HepG2 (cell line): ENCODE results near the gene HMCN2. TPM values are rescaled to one million over a fixed set of nuclear protein-coding genes. Genes with fewer than 3 reads are reported as not detected.

ENCODE experiments used
- AGO2 ChIP-seq: fragments of 200-400 bp; formaldehyde crosslinking; optimal IDR thresholded peaks from 2 replicates; pipeline ENCODE3; 2017; ENCODE audit warnings: mild to moderate bottlenecking, low read depth, low read length, moderate library complexity
- ARID2 ChIP-seq: sonication (generic); formaldehyde crosslinking; IDR thresholded peaks from 2 replicates; pipeline ENCODE4 v1.8.1; 2022; ENCODE audit warnings: mild to moderate bottlenecking, missing genetic modification reagents, borderline replicate concordance
- CCAR2 ChIP-seq: fragments of 200-400 bp; formaldehyde crosslinking; optimal IDR thresholded peaks from 2 replicates; pipeline ENCODE3; 2018; ENCODE audit warnings: low read depth, mild to moderate bottlenecking, low read length, moderate library complexity
- CENPX ChIP-seq: sonication (generic); formaldehyde crosslinking; IDR thresholded peaks from 2 replicates; pipeline ENCODE4 v1.9.0; 2021; ENCODE audit warnings: mild to moderate bottlenecking, missing genetic modification reagents, moderate library complexity
- GZF1 ChIP-seq: sonication (generic); formaldehyde crosslinking; IDR thresholded peaks from 2 replicates; pipeline ENCODE4 v1.5.1; 2020; ENCODE audit warnings: mild to moderate bottlenecking, missing genetic modification reagents
- HDAC2 ChIP-seq: sonication (generic); formaldehyde crosslinking; IDR thresholded peaks from 2 replicates; pipeline ENCODE4 v1.4.0; 2020; ENCODE audit warnings: missing genetic modification reagents
- HOXA7 ChIP-seq: sonication (generic); formaldehyde crosslinking; IDR thresholded peaks from 2 replicates; pipeline ENCODE4 v1.8.1; 2022; ENCODE audit warnings: mild to moderate bottlenecking, missing genetic modification reagents, moderate library complexity
- MED1 ChIP-seq: sonication (generic); formaldehyde crosslinking; IDR thresholded peaks from 2 replicates; pipeline ENCODE4 v1.4.0; 2020; ENCODE audit warnings: missing genetic modification reagents
- PAX8 ChIP-seq: sonication (generic); formaldehyde crosslinking; IDR thresholded peaks from 2 replicates; pipeline ENCODE4 v1.8.0; 2022; ENCODE audit warnings: mild to moderate bottlenecking, missing genetic modification reagents, borderline replicate concordance
- SNAPC2 ChIP-seq: sonication (generic); formaldehyde crosslinking; IDR thresholded peaks from 2 replicates; pipeline ENCODE4 v1.8.1; 2022; ENCODE audit warnings: mild to moderate bottlenecking, missing genetic modification reagents
- TCF12 ChIP-seq, 2 experiments: fragments of 450-650 bp in 1 of 2; sonication (generic) in 1 of 2; formaldehyde crosslinking in 1 of 2; IDR thresholded peaks; 2 replicates each; pipeline versions ENCODE4 v1.6.1 to v1.8.0; 2017 to 2022; ENCODE audit warnings: antibody characterized with exemption in 1 of 2, mild to moderate bottlenecking in 1 of 2, missing genetic modification reagents in 1 of 2, moderate library complexity in 1 of 2
- ZBTB14 ChIP-seq: sonication (generic); formaldehyde crosslinking; IDR thresholded peaks from 2 replicates; pipeline ENCODE4 v1.4.0; 2020; ENCODE audit warnings: missing genetic modification reagents
- ZBTB20 ChIP-seq: sonication (generic); formaldehyde crosslinking; IDR thresholded peaks from 2 replicates; pipeline ENCODE4 v1.8.1; 2023; ENCODE audit warnings: missing genetic modification reagents, low read depth, mild to moderate bottlenecking, borderline replicate concordance
- ZNF143 ChIP-seq: sonication (generic); formaldehyde crosslinking; IDR thresholded peaks from 2 replicates; pipeline ENCODE4 v1.4.0; 2020; ENCODE audit warnings: missing genetic modification reagents
- ZNF468 ChIP-seq: sonication (generic); formaldehyde crosslinking; IDR thresholded peaks from 2 replicates; pipeline ENCODE4 v1.8.0; 2022; ENCODE audit warnings: mild to moderate bottlenecking, moderate library complexity, missing genetic modification reagents
- polyA plus RNA-seq, 8 experiments: library from polyadenylated mRNA; depleted of rRNA in 3 of 8; stranded (reverse) in 7 of 8; unstranded in 1 of 8; fragments of >200 nt; fragmentation: Illumina TruSeq in 4 of 8; extraction: Trizol in 4 of 8; gene quantifications; 2 replicates each; pipeline versions ENCODE4 v1.2.1 to v1.2.3, GENCODE V29; 2011 to 2016; ENCODE audit warnings: low read depth in 4 of 8, missing spikeins in 1 of 8, mixed read lengths in 1 of 8; ENCODE audit not compliant: insufficient read depth in 1 of 8
- total RNA-seq, 5 experiments: library from RNA; depleted of rRNA; stranded (reverse); fragments of >200 nt; fragmentation: Illumina TruSeq; extraction: Trizol; gene quantifications; 2 replicates each; pipeline ENCODE4 v1.2.3, GENCODE V29; 2016; ENCODE audit warnings: low read depth in 1 of 5
- TF ChIP-seq, protein P1 (sequence below): sonication (generic); formaldehyde crosslinking; IDR thresholded peaks from 2 replicates; pipeline ENCODE4 v1.4.0; 2020; ENCODE audit warnings: missing genetic modification reagents
- TF ChIP-seq, protein P2 (sequence below): sonication (generic); formaldehyde crosslinking; IDR thresholded peaks from 2 replicates; pipeline ENCODE4 v1.8.1; 2023; ENCODE audit warnings: mild to moderate bottlenecking, missing genetic modification reagents
- TF ChIP-seq, protein P3 (sequence below): IDR thresholded peaks from 2 replicates; pipeline ENCODE4 v1.4.0; 2020; ENCODE audit warnings: mild to moderate bottlenecking, missing genetic modification reagents
- TF ChIP-seq, protein P4 (sequence below): sonication (generic); formaldehyde crosslinking; IDR thresholded peaks from 2 replicates; pipeline ENCODE4 v1.8.1; 2023; ENCODE audit warnings: missing genetic modification reagents, inconsistent platforms, borderline replicate concordance

HMCN2 gene
- total and polyA plus RNA-seq, 2 of the 13 experiments (the other 11 are each of a cell fraction or from before 2014, with no cell fraction given) = 0.09 TPM; not detected in 1

GRCh38 chr9:130433168-130433946, 167.8 kb downstream of the HMCN2 start (continued):
- TF ChIP-seq, protein P1, sequence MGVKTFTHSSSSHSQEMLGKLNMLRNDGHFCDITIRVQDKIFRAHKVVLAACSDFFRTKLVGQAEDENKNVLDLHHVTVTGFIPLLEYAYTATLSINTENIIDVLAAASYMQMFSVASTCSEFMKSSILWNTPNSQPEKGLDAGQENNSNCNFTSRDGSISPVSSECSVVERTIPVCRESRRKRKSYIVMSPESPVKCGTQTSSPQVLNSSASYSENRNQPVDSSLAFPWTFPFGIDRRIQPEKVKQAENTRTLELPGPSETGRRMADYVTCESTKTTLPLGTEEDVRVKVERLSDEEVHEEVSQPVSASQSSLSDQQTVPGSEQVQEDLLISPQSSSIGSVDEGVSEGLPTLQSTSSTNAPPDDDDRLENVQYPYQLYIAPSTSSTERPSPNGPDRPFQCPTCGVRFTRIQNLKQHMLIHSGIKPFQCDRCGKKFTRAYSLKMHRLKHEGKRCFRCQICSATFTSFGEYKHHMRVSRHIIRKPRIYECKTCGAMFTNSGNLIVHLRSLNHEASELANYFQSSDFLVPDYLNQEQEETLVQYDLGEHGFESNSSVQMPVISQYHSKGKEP = no peak
- TF ChIP-seq CENPX (no peak), ZBTB14 (CRISPR knock-in tag) (peak; percentile 47; the same call in 1 of the 2 replicates), TCF12 (IDR thresholded peaks at IDR 0.05) (no peak), TCF12 (CRISPR knock-in tag; IDR thresholded peaks at IDR 0.05) (no peak), PAX8 (CRISPR knock-in tag) (peak; percentile 80; the same call in 1 of the 2 replicates), ZBTB20 (CRISPR knock-in tag) (no peak), AGO2 (no peak), ARID2 (no peak), HOXA7 (no peak), SNAPC2 (CRISPR knock-in tag) (no peak), CCAR2 (no peak), GZF1 (CRISPR knock-in tag) (no peak), HDAC2 (CRISPR knock-in tag) (0 out of 2 replicates have a peak, but pooled peaks have one; percentile 28), ZNF468 (CRISPR knock-in tag) (0 out of 2 replicates have a peak, but pooled peaks have one; percentile 24), MED1 (CRISPR knock-in tag) (peak; percentile 46; the same call in 1 of the 2 replicates), ZNF143 (CRISPR knock-in tag) (no peak)
- TF ChIP-seq, protein P2, sequence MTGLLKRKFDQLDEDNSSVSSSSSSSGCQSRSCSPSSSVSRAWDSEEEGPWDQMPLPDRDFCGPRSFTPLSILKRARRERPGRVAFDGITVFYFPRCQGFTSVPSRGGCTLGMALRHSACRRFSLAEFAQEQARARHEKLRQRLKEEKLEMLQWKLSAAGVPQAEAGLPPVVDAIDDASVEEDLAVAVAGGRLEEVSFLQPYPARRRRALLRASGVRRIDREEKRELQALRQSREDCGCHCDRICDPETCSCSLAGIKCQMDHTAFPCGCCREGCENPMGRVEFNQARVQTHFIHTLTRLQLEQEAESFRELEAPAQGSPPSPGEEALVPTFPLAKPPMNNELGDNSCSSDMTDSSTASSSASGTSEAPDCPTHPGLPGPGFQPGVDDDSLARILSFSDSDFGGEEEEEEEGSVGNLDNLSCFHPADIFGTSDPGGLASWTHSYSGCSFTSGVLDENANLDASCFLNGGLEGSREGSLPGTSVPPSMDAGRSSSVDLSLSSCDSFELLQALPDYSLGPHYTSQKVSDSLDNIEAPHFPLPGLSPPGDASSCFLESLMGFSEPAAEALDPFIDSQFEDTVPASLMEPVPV (CRISPR knock-in tag) = peak; percentile 69; the same call in 1 of the 2 replicates
- TF ChIP-seq, protein P3, sequence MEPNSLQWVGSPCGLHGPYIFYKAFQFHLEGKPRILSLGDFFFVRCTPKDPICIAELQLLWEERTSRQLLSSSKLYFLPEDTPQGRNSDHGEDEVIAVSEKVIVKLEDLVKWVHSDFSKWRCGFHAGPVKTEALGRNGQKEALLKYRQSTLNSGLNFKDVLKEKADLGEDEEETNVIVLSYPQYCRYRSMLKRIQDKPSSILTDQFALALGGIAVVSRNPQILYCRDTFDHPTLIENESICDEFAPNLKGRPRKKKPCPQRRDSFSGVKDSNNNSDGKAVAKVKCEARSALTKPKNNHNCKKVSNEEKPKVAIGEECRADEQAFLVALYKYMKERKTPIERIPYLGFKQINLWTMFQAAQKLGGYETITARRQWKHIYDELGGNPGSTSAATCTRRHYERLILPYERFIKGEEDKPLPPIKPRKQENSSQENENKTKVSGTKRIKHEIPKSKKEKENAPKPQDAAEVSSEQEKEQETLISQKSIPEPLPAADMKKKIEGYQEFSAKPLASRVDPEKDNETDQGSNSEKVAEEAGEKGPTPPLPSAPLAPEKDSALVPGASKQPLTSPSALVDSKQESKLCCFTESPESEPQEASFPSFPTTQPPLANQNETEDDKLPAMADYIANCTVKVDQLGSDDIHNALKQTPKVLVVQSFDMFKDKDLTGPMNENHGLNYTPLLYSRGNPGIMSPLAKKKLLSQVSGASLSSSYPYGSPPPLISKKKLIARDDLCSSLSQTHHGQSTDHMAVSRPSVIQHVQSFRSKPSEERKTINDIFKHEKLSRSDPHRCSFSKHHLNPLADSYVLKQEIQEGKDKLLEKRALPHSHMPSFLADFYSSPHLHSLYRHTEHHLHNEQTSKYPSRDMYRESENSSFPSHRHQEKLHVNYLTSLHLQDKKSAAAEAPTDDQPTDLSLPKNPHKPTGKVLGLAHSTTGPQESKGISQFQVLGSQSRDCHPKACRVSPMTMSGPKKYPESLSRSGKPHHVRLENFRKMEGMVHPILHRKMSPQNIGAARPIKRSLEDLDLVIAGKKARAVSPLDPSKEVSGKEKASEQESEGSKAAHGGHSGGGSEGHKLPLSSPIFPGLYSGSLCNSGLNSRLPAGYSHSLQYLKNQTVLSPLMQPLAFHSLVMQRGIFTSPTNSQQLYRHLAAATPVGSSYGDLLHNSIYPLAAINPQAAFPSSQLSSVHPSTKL = no peak; the same call in 1 of the 2 replicates
- TF ChIP-seq, protein P4, sequence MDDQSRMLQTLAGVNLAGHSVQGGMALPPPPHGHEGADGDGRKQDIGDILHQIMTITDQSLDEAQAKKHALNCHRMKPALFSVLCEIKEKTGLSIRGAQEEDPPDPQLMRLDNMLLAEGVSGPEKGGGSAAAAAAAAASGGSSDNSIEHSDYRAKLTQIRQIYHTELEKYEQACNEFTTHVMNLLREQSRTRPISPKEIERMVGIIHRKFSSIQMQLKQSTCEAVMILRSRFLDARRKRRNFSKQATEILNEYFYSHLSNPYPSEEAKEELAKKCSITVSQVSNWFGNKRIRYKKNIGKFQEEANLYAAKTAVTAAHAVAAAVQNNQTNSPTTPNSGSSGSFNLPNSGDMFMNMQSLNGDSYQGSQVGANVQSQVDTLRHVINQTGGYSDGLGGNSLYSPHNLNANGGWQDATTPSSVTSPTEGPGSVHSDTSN (CRISPR knock-in tag) = no peak
